H1 (cell line): ENCODE data around the gene ZNF561. TPM values are rescaled to one million over a fixed set of nuclear protein-coding genes. Genes with fewer than 3 reads are reported as not detected.

Experiments
- CTCF ChIA-PET: fragments of 300-600 bp; sonication (Branson Sonifier 250); formaldehyde crosslinking; loops from one replicate; lab custom pipeline; 2021; ENCODE audit not compliant: partially characterized antibody; lab: Charles Lee
- POLR2A ChIA-PET: fragments of 300-600 bp; sonication (Branson Sonifier 250); formaldehyde crosslinking; loops from one replicate; lab custom pipeline; 2021; ENCODE audit warnings: inconsistent platforms; ENCODE audit not compliant: partially characterized antibody; lab: Charles Lee
- DNase-seq, 2 experiments: peaks; one replicate each; pipeline versions ENCODE4 v3.0.0 to v3.0.0-alpha.2; 2010 to 2022; ENCODE audit warnings: low spot score in 2 of 2, low read depth in 1 of 2, mixed read lengths in 1 of 2
- FAIRE-seq: peaks from 2 replicates; lab custom pipeline; 2011; peaks lifted over from hg19 to GRCh38; lab: Jason Lieb, UNC
- H2AFZ ChIP-seq: 2 replicates; pipeline ENCODE4 v1.8.1; 2012; ENCODE audit warnings: low read length, inconsistent platforms
- H2AK5ac ChIP-seq: 2 replicates; pipeline ENCODE4 v1.6.1; 2013; ENCODE audit warnings: low read depth, low read length
- H2BK120ac ChIP-seq: replicated peaks from 2 replicates; pipeline ENCODE3; 2013; ENCODE audit warnings: low read depth, low read length, inconsistent platforms
- H2BK12ac ChIP-seq: 2 replicates; pipeline ENCODE4 v1.6.1; 2013; ENCODE audit warnings: low read depth, low read length
- H2BK15ac ChIP-seq: 2 replicates; pipeline ENCODE4 v1.6.1; 2013; ENCODE audit warnings: low read length
- H2BK20ac ChIP-seq: 2 replicates; pipeline ENCODE4 v1.6.1; 2013; ENCODE audit warnings: low read length
- H2BK5ac ChIP-seq: 2 replicates; pipeline ENCODE4 v1.6.1; 2013; ENCODE audit warnings: low read depth, low read length
- H3K14ac ChIP-seq: 2 replicates; pipeline ENCODE4 v1.6.1; 2013; ENCODE audit warnings: inconsistent platforms; ENCODE audit not compliant: insufficient read length
- H3K18ac ChIP-seq: 2 replicates; pipeline ENCODE4 v1.6.1; 2013; ENCODE audit warnings: low read length; ENCODE audit errors: extremely low read depth
- H3K23ac ChIP-seq: 2 replicates; pipeline ENCODE4 v1.6.1; 2013; ENCODE audit warnings: inconsistent platforms; ENCODE audit not compliant: insufficient read length
- H3K23me2 ChIP-seq: 2 replicates; pipeline ENCODE4 v1.6.1; 2013; ENCODE audit warnings: low read depth, low read length
- H3K27ac ChIP-seq: 2 replicates; pipeline ENCODE4 v1.6.1; 2011; ENCODE audit warnings: low read depth, low read length, inconsistent platforms
- H3K27me3 ChIP-seq, 4 experiments: replicated peaks in 1 of 4; 1 replicate in 1 of 4; 2 replicates in 3 of 4; pipeline versions ENCODE4 v1.6.1 to v1.8.1; 2011 to 2013; ENCODE audit warnings: low read length in 3 of 4, mild to moderate bottlenecking in 3 of 4, inconsistent platforms in 2 of 4, mixed read lengths in 2 of 4, moderate library complexity in 1 of 4; ENCODE audit not compliant: control insufficient read depth in 3 of 4, insufficient read depth in 3 of 4; ENCODE audit errors: extremely low read depth in 1 of 4
- H3K36me3 ChIP-seq, 4 experiments: 2 replicates each; pipeline versions ENCODE4 v1.6.1 to v1.8.1; 2011 to 2013; ENCODE audit warnings: mild to moderate bottlenecking in 4 of 4, low read length in 3 of 4, moderate library complexity in 2 of 4, control low read depth in 1 of 4, inconsistent platforms in 1 of 4; ENCODE audit not compliant: insufficient read depth in 4 of 4, control insufficient read depth in 2 of 4
- H3K4ac ChIP-seq: replicated peaks from 2 replicates; pipeline ENCODE3; 2013; ENCODE audit warnings: low read length, low read depth, mixed read lengths, inconsistent platforms; ENCODE audit not compliant: insufficient read length
- H3K4me1 ChIP-seq, 4 experiments: replicated peaks in 1 of 4; 1 replicate in 1 of 4; 2 replicates in 3 of 4; pipeline versions ENCODE4 v1.6.1 to v1.8.1; 2011 to 2013; ENCODE audit warnings: low read length in 3 of 4, inconsistent platforms in 2 of 4, mixed read lengths in 1 of 4; ENCODE audit not compliant: insufficient read depth in 4 of 4, control insufficient read depth in 3 of 4
- H3K4me2 ChIP-seq, 2 experiments: 2 replicates each; pipeline versions ENCODE4 v1.6.1 to v1.8.1; 2011 to 2013; ENCODE audit warnings: low read depth in 2 of 2, low read length in 2 of 2, control low read depth in 1 of 2, inconsistent platforms in 1 of 2, mild to moderate bottlenecking in 1 of 2; ENCODE audit not compliant: insufficient read depth in 1 of 2
- H3K4me3 ChIP-seq, 4 experiments: fragments of 200-600, 300-600 bp in 1 of 4; sonication (generic), shearing (Covaris generic), sonication (Bioruptor Twin) in 1 of 4; 2 replicates each; pipeline versions ENCODE4 v1.5.1 to v1.8.1; 2011 to 2016; ENCODE audit warnings: low read length in 4 of 4, low read depth in 3 of 4, control low read depth in 2 of 4, inconsistent platforms in 2 of 4, mild to moderate bottlenecking in 2 of 4, mixed read lengths in 1 of 4, moderate library complexity in 1 of 4; ENCODE audit not compliant: insufficient read depth in 2 of 4; ENCODE audit errors: extremely low read depth in 1 of 4
- H3K56ac ChIP-seq: replicated peaks from 2 replicates; pipeline ENCODE3; 2013; ENCODE audit warnings: low read depth, mild to moderate bottlenecking, mixed read lengths, low read length, inconsistent platforms; ENCODE audit not compliant: insufficient read length
- H3K79me1 ChIP-seq: 2 replicates; pipeline ENCODE4 v1.6.1; 2013; ENCODE audit warnings: low read depth, low read length, control low read depth
- H3K79me2 ChIP-seq, 2 experiments: 2 replicates each; pipeline versions ENCODE4 v1.6.1 to v1.8.1; 2012 to 2013; ENCODE audit warnings: low read length in 2 of 2, mild to moderate bottlenecking in 2 of 2, inconsistent platforms in 1 of 2; ENCODE audit not compliant: insufficient read depth in 2 of 2, control insufficient read depth in 1 of 2
- H3K9ac ChIP-seq, 4 experiments: replicated peaks in 1 of 4; 1 replicate in 1 of 4; 2 replicates in 3 of 4; pipeline versions ENCODE4 v1.6.1 to v1.8.1; 2011 to 2013; ENCODE audit warnings: low read depth in 3 of 4, low read length in 3 of 4, control low read depth in 2 of 4, mild to moderate bottlenecking in 2 of 4, moderate library complexity in 2 of 4, inconsistent platforms in 1 of 4; ENCODE audit errors: extremely low read depth in 1 of 4
- H3K9me3 ChIP-seq, 2 experiments: 2 replicates each; pipeline versions ENCODE4 v1.6.1 to v1.8.1; 2012 to 2013; ENCODE audit warnings: mild to moderate bottlenecking in 2 of 2, moderate library complexity in 2 of 2, control low read depth in 1 of 2, inconsistent platforms in 1 of 2, low read depth in 1 of 2, low read length in 1 of 2, mixed read lengths in 1 of 2; ENCODE audit not compliant: insufficient read depth in 2 of 2
- H4K20me1 ChIP-seq, 2 experiments: replicated peaks in 1 of 2; 2 replicates each; pipeline versions ENCODE3 to v1.8.1; 2011 to 2013; ENCODE audit warnings: inconsistent platforms in 2 of 2, low read length in 2 of 2, mild to moderate bottlenecking in 1 of 2; ENCODE audit not compliant: insufficient read depth in 2 of 2, control insufficient read depth in 1 of 2
- H4K5ac ChIP-seq: 2 replicates; pipeline ENCODE4 v1.6.1; 2013; ENCODE audit warnings: low read length, low read depth, mixed read lengths, inconsistent platforms; ENCODE audit not compliant: insufficient read length
- H4K8ac ChIP-seq: 2 replicates; pipeline ENCODE4 v1.8.0; 2013; ENCODE audit warnings: mild to moderate bottlenecking, moderate library complexity, low read length, inconsistent platforms; ENCODE audit not compliant: insufficient read depth; ENCODE audit errors: extremely low read depth
- H4K91ac ChIP-seq: replicated peaks from 2 replicates; pipeline ENCODE3; 2013; ENCODE audit warnings: low read length, mixed read lengths, inconsistent platforms; ENCODE audit not compliant: insufficient read length
- ASH2L ChIP-seq: fragments of 200-600, 300-600 bp; sonication (generic); IDR thresholded peaks from one replicate; pipeline ENCODE4 v1.7.1; 2017; ENCODE audit warnings: low read length
- CHD1 ChIP-seq: IDR thresholded peaks from 2 replicates; pipeline ENCODE4 v1.6.1; 2012; ENCODE audit warnings: low read depth, low read length, improper control_type of control experiment
- EGR1 ChIP-seq: IDR thresholded peaks from 2 replicates; pipeline ENCODE4 v1.6.1; 2011; ENCODE audit warnings: low read depth, low read length, borderline replicate concordance
- EP300 ChIP-seq, 2 experiments: IDR thresholded peaks; 1 replicate in 1 of 2; 2 replicates in 1 of 2; pipeline ENCODE4 v1.6.1; 2011 to 2012; ENCODE audit warnings: low read depth in 2 of 2, low read length in 2 of 2, mild to moderate bottlenecking in 2 of 2, borderline replicate concordance in 1 of 2, inconsistent platforms in 1 of 2, moderate library complexity in 1 of 2
- FOSL1 ChIP-seq: IDR thresholded peaks from 2 replicates; pipeline ENCODE4 v1.6.1; 2011; ENCODE audit warnings: mild to moderate bottlenecking, low read depth, low read length, moderate library complexity; ENCODE audit not compliant: insufficient read depth
- GABPA ChIP-seq: IDR thresholded peaks from 2 replicates; pipeline ENCODE4 v1.6.1; 2011; ENCODE audit warnings: mild to moderate bottlenecking, low read length, moderate library complexity, borderline replicate concordance; ENCODE audit not compliant: insufficient read depth
- KDM4A ChIP-seq: IDR thresholded peaks from one replicate; pipeline ENCODE4 v1.7.1; 2012; ENCODE audit warnings: low read depth, mild to moderate bottlenecking, moderate library complexity, low read length, inconsistent platforms; ENCODE audit not compliant: severe bottlenecking
- NANOG ChIP-seq: IDR thresholded peaks from 2 replicates; pipeline ENCODE4 v1.6.1; 2011; ENCODE audit warnings: low read length, low read depth, mild to moderate bottlenecking, inconsistent platforms; ENCODE audit not compliant: insufficient read depth, poor library complexity, severe bottlenecking
- RAD21 ChIP-seq, 2 experiments: IDR thresholded peaks in 1 of 2; conservative IDR thresholded peaks in 1 of 2; 2 replicates each; pipeline ENCODE4 v1.6.1; 2011; ENCODE audit warnings: low read depth in 2 of 2, low read length in 2 of 2, improper control_type of control experiment in 1 of 2, inconsistent platforms in 1 of 2, mild to moderate bottlenecking in 1 of 2, moderate library complexity in 1 of 2
- SP1 ChIP-seq: IDR thresholded peaks from 2 replicates; pipeline ENCODE4 v1.6.1; 2011; ENCODE audit warnings: low read depth, low read length
- WGBS, 2 experiments: shearing (Covaris generic) in 1 of 2; methylation state at CpG; one replicate each; pipeline versions ENCODE4 v1.1.6 to v1.1.7; 2013 to 2015; ENCODE audit warnings: low lambda C conversion rate in 2 of 2, mixed read lengths in 2 of 2, inconsistent platforms in 1 of 2, low coverage in 1 of 2, missing lambda C conversion rate in 1 of 2; ENCODE audit not compliant: insufficient replicate concordance in 2 of 2, insufficient coverage in 1 of 2, insufficient read length in 1 of 2; ENCODE audit errors: extremely low coverage in 1 of 2, missing lambda C conversion rate in 1 of 2; 5-methylcytosine and 5-hydroxymethylcytosine counted together
- polyA plus RNA-seq, 7 experiments: library from polyadenylated mRNA; depleted of rRNA in 3 of 7; stranded (reverse) in 5 of 7; unstranded in 2 of 7; fragments of >200 nt in 5 of 7; fragments of 200-250 nt in 2 of 7; gene quantifications; 1 replicate in 5 of 7; 2 replicates in 1 of 7; 4 replicates in 1 of 7; pipeline versions ENCODE4 v1.2.1 to v1.2.3, GENCODE V29; 2011 to 2013; ENCODE audit warnings: missing spikeins in 2 of 7, mixed read lengths in 2 of 7
- total RNA-seq: library from RNA; stranded (reverse); fragmentation: NEBNext Ultra II Directional; extraction: Animal tissue kit (Norgen Biotek cat#: 25700); gene quantifications from 2 replicates; pipeline ENCODE4 v1.2.1, GENCODE V29; 2021

Gene ZNF561
- total and polyA plus RNA-seq, 2 of the 8 experiments (the other 6 are each of a cell fraction or from before 2014, with no cell fraction given): 28.6 to 64.7 TPM

DNA sequence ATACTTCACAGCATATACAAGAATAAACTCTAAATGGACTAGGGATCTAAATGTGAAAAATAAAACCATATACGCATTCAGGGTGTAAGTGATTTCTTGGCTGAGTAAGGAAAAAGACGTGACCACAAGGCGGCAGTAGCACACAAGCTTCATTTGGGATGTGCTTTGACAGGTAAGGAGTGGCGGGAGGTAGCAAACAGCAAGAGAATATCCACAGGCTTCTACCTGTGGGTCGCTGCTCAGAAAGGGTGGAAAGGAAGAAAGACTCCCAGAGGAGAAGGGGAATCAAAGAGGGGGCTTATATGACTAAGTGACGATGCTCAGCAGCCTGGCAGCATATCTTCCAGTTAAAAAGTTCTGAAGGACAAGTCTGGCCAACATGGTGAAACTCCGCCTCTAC, 34.3 kb downstream of the ZNF561 start:
- no peak overlapping the region for H3K9ac ChIP-seq
- H3K4ac ChIP-seq: no peak overlapping the region
- no peaks in the 10 kb centered on the region; the same call in 1 of the 2 replicates for H3K79me1 ChIP-seq
- no peak overlapping the region for H3K23ac ChIP-seq
- 24% methylated on average over 7 of the region's 7 CpGs; no CpG with 5 or more reads in 1 of the 2 experiments for WGBS, 2 experiments
- no peak overlapping the region for H3K4me3 ChIP-seq
- no peaks in the 10 kb centered on the region for H3K9me3 ChIP-seq
- peaks cover 18 to 26% of the 10 kb centered on the region in 2 experiments for H3K79me2 ChIP-seq
- no peak overlapping the region for H4K5ac ChIP-seq
- no peak overlapping the region for H2BK15ac ChIP-seq
- ChIA-PET CTCF (interaction anchor here (0.6 to 4.2 kb wide), 10 partner anchors 12 to 261 kb away, joined by 3 to 35 read pairs (median 3); no protein-coding TSS in a partner anchor), POLR2A (interaction anchor here (0.6 to 1.5 kb wide), 6 partner anchors 25 to 439 kb away, joined by 3 to 6 read pairs (median 3); no protein-coding TSS in a partner anchor)
- no peaks in the 10 kb centered on the region; a peak in 1 of 7 replicates for H3K27me3 ChIP-seq
- H2AFZ ChIP-seq: no peak overlapping the region
- peaks cover 0 to 3% (median 0%) of the 10 kb centered on the region in 4 experiments; a peak in 1 of 8 replicates for H3K36me3 ChIP-seq
- H2BK12ac ChIP-seq: no peak overlapping the region
- H3K56ac ChIP-seq: no peak overlapping the region
- peak; percentile 74 for FAIRE-seq
- DNase-seq: peak in 1 of 2 experiments; percentile 87
- H4K8ac ChIP-seq: no peak overlapping the region
- H2AK5ac ChIP-seq: no peak overlapping the region
- no peak overlapping the region for H3K27ac ChIP-seq
- H4K20me1 ChIP-seq: peaks cover 1 to 3% of the 10 kb centered on the region in 2 experiments
- H3K4me1 ChIP-seq: peaks cover under 1 to 8% (median 3%) of the 10 kb centered on the region in 4 experiments; a peak in 5 of 7 replicates
- H3K14ac ChIP-seq: no peak overlapping the region
- H3K4me2 ChIP-seq: no peak overlapping the region
- H2BK20ac ChIP-seq: no peak overlapping the region
- peaks cover 5% of the 10 kb centered on the region; the same call in 1 of the 2 replicates for H3K23me2 ChIP-seq
- H4K91ac ChIP-seq: no peak overlapping the region
- no peak overlapping the region for H3K18ac ChIP-seq
- H2BK120ac ChIP-seq: no peak overlapping the region
- no peak overlapping the region for H2BK5ac ChIP-seq
- TF ChIP-seq NANOG: no peak
- TF ChIP-seq RAD21 (IDR thresholded peaks at IDR 0.05 in 1 of 2, conservative IDR thresholded peaks at IDR 0.05 in 1 of 2; ENCODE audit: low read depth in 2 of 2, low read length in 2 of 2): peak; percentile 80 to 82
- TF ChIP-seq SP1: no peak
- no peak for TF ChIP-seq KDM4A
- no peak for TF ChIP-seq EP300 (IDR thresholded peaks at IDR 0.05; ENCODE audit: borderline replicate concordance in 1 of 2, low read depth in 2 of 2, low read length in 2 of 2)
- no peak for TF ChIP-seq EGR1
- no peak for TF ChIP-seq ASH2L
- TF ChIP-seq CHD1: no peak
- TF ChIP-seq GABPA: no peak
- no peak for TF ChIP-seq FOSL1
